Measurements from ENCODE around the gene DOCK4. TPM values are rescaled to one million over a fixed set of nuclear protein-coding genes. Genes with fewer than 3 reads are reported as not detected.

DOCK4 gene
- total RNA-seq, 1 donor from 2014 or later: 100 TPM

GRCh38 chr7:112023786-112024185 lies 182.4 kb downstream of the DOCK4 start:
- ATAC-seq (no peak), DNase-seq (no peak)
- H3K9me3 ChIP-seq: no peaks in the 10 kb centered on the region
- H3K4me3 ChIP-seq: no peak overlapping the region
- no peaks in the 10 kb centered on the region for H3K27me3 ChIP-seq
- intact Hi-C loops (cut with DNase I): no loop called here
- no peak overlapping the region for H3K27ac ChIP-seq
- TF ChIP-seq CTCF (IDR thresholded peaks at IDR 0.05): no peak
- H3K36me3 ChIP-seq: no peaks in the 10 kb centered on the region
- H3K4me1 ChIP-seq: peaks cover 37% of the 10 kb centered on the region

DNA sequence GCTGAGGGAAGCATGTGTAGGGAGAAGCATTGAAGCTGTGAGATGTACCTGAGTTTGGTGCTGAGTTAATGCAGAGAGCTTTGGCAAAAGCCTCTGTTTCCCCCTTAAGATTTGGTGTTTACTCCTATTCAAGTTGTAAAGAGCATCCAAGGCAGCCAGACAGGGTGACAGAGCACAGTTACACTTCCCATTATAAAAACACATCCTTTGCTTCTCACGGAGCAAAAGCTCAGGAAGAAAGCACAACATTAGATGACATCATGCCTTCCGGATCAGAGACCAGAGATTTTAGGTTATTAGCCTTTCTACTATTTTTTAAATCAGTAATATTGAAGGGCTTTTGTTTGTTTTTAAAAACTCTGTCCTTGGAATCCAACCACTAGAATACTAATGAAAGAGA lies 182.9 kb downstream of the DOCK4 start:
- no peak for ATAC-seq
- TF ChIP-seq CTCF (IDR thresholded peaks at IDR 0.05): no peak
- Histone ChIP-seq H3K4me3 (no peak overlapping the region), H3K9me3 (no peaks in the 10 kb centered on the region), H3K27ac (peak overlapping the region; percentile 13), H3K4me1 (peaks cover 37% of the 10 kb centered on the region), H3K36me3 (no peaks in the 10 kb centered on the region), H3K27me3 (no peaks in the 10 kb centered on the region)
- DNase-seq: no peak
- intact Hi-C loops (cut with DNase I): no loop called here

DNA sequence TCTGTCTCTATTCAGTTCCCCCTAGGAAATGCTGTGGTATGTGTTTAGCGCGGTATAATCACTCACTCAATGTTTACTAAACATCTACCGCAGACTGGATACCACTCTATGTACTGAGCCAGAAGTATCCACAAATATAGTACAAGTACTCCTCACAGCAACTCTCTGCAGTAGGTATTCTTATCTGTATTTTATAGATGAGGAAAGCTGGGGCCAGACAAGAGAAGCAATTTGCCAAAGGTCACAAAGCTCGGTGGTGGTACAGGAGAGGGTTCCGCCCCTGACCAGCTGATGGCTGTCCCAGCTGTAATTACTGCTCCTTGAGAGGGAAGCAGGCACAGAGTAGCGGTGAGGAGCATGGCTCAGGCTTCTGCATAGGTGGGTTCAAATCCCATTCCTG lies 184.1 kb downstream of the DOCK4 start:
- no peak for DNase-seq
- Histone ChIP-seq H3K27ac (no peak overlapping the region), H3K36me3 (no peaks in the 10 kb centered on the region), H3K27me3 (no peaks in the 10 kb centered on the region), H3K4me3 (no peak overlapping the region), H3K9me3 (no peaks in the 10 kb centered on the region), H3K4me1 (peaks cover 37% of the 10 kb centered on the region)
- ATAC-seq: peak; percentile 45
- no peak for TF ChIP-seq CTCF (IDR thresholded peaks at IDR 0.05)
- intact Hi-C loops (cut with DNase I): no loop called here

GRCh38 chr7:112021379-112022044 lies 184.7 kb downstream of the DOCK4 start:
- no peak overlapping the region for H3K27ac ChIP-seq
- H3K9me3 ChIP-seq: no peaks in the 10 kb centered on the region
- H3K36me3 ChIP-seq: no peaks in the 10 kb centered on the region
- DNase-seq (no peak), ATAC-seq (peak; percentile 32)
- intact Hi-C loops (cut with DNase I): no loop called here
- no peak overlapping the region for H3K4me3 ChIP-seq
- no peaks in the 10 kb centered on the region for H3K27me3 ChIP-seq
- TF ChIP-seq CTCF (IDR thresholded peaks at IDR 0.05): no peak
- H3K4me1 ChIP-seq: peaks cover 37% of the 10 kb centered on the region

DNA sequence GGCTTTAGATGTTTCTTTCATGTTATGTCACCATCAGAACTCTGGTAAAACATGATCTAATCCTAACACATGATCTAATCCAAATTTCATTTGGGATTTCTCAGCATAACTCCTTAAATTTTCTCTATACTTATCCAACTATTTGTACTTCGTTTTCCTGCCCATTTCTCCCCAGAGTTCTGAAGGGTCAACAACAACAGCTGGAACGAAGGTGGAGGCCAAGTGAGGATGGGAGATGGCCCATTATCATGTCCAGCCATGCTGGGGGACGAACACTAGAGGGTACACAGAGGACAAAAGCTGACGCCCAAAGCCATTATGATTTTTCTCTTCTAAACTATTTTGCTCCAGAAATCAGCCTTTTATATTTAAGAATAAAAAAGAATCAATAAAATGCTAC lies 185.4 kb downstream of the DOCK4 start:
- Histone ChIP-seq H3K4me3 (no peak overlapping the region), H3K27me3 (no peaks in the 10 kb centered on the region), H3K4me1 (peaks cover 37% of the 10 kb centered on the region), H3K36me3 (no peaks in the 10 kb centered on the region), H3K27ac (no peak overlapping the region), H3K9me3 (no peaks in the 10 kb centered on the region)
- intact Hi-C loops (cut with DNase I): no loop called here
- ATAC-seq: no peak
- no peak for TF ChIP-seq CTCF (IDR thresholded peaks at IDR 0.05)
- no peak for DNase-seq

DNA sequence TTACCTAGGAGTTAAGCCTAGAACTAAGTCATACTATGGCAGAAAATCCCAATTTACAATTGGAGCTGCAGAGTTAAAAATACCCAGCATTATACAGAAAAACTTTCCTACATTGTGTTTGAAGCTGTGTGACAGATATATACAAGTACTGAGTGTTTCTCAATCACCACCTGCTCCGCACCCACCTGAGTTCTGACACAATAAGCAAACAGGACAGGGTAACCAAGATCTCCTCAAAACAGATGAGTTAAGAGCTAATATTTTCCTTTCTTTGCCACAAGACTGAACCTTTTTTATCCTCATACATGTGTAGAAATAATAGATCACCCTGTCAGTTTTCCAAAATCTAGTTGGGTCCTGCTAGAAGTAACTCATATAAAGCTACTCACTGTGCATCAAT lies 186.3 kb downstream of the DOCK4 start:
- Histone ChIP-seq H3K4me3 (no peak overlapping the region), H3K27me3 (no peaks in the 10 kb centered on the region), H3K9me3 (no peaks in the 10 kb centered on the region), H3K4me1 (peaks cover 37% of the 10 kb centered on the region), H3K36me3 (no peaks in the 10 kb centered on the region), H3K27ac (peak overlapping the region; percentile 31)
- intact Hi-C loops (cut with DNase I): no loop called here
- DNase-seq (no peak), ATAC-seq (peak; percentile 76)
- no peak for TF ChIP-seq CTCF (IDR thresholded peaks at IDR 0.05)

Measured in upper lobe of right lung (tissue), 1 donor.